ENCODE results near the gene PRKCE.

Gene PRKCE

GRCh38 chr2:45754131-45755010 lies 102.9 kb downstream of the PRKCE start:
- DNase-seq (ENCODE audit: low read depth, low spot score), result no peak

DNA sequence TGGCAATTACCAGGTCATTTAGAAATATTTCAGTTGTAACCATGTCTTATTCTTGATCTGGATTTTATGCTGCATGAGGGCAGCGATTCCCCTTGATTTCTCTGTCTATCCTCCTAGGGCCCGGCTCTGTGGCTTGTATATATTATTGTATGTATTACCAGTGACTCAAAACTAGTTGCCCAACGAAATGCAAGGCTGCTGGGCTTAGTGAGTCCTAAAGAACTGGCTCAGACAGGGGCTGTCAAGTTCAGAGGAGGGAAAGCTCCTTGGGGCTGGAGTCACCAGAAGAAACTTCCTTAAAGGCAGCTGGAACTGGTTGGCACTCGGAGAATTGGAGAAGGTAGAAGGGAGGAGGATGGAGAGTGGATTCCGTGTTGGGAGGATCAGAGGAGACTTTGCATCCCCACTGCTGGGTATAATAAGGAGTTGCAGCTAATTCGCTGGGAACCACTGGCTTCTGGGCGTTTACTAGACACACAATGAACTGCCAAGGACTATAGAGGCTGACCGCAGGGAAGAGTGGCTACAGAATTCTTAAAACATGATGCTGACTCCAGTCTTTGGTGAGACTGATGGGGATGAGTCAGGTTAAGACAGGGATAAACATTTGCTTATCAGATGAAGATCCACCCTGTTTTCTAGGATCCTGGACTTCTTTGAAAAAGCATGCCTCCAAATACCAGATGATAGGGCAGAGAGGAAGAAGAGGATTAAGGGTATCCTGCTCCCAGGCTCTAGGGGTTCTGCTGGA lies 104.3 kb downstream of the PRKCE start:
- no peak for DNase-seq (ENCODE audit: low read depth, low spot score)

DNA sequence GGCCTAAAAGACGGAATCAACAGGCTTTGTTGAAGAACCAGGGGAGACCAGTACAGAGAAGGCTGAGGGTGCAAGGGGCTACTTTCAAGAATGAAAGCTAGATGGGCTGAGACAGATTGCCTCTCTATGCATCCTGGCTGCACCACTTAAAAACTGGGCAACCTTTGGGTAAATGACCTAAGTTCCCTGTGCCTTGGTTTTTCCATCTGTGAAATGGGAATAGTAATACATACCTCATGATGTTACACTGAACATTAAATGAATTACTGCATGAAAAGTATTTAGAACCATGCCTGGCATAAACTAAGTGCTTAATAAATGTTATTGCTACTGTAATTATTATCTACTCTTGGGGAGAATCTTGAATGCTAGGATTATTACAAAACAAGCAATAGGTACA lies 106.5 kb downstream of the PRKCE start:
- DNase-seq (ENCODE audit: low read depth, low spot score), result no peak

GRCh38 chr2:45759310-45759851 lies 107.9 kb downstream of the PRKCE start:
- no peak for DNase-seq (ENCODE audit: low read depth, low spot score)

GRCh38 chr2:45761635-45762034 lies 110.2 kb downstream of the PRKCE start:
- no peak for DNase-seq (ENCODE audit: low read depth, low spot score)

GRCh38 chr2:45763255-45763654 lies 111.8 kb downstream of the PRKCE start:
- no peak for DNase-seq (ENCODE audit: low read depth, low spot score)

- DNase-seq (ENCODE audit: low read depth, low spot score), result no peak
Observed at GRCh38 chr2:45763797-45764196, 112.3 kb downstream of the PRKCE start.

GRCh38 chr2:45765007-45765727 lies 113.7 kb downstream of the PRKCE start:
- DNase-seq (ENCODE audit: low read depth, low spot score), result no peak

- DNase-seq (ENCODE audit: low read depth, low spot score), result no peak
Observed at GRCh38 chr2:45765728-45766254, 114.3 kb downstream of the PRKCE start.

DNA sequence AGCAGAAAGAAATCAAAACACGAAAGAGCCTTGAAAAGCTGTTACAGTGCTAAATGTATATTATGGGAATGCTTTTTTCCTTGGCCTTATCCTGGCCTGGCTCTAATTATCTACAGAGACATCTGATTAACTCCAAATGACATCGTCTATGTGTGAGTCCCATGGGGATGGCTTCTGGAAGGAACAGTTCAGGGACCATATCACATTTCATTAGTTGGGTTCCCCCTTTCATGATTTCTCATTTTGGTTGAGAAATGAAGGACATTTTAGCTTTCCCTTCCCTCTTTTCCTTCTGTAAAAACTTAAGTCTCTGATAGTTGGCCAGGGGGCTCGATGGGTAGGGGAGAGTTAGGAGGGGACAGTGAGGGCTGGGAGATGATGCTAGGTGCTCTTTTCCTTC lies 116.7 kb downstream of the PRKCE start:
- DNase-seq (ENCODE audit: low read depth, low spot score), result no peak

DNA sequence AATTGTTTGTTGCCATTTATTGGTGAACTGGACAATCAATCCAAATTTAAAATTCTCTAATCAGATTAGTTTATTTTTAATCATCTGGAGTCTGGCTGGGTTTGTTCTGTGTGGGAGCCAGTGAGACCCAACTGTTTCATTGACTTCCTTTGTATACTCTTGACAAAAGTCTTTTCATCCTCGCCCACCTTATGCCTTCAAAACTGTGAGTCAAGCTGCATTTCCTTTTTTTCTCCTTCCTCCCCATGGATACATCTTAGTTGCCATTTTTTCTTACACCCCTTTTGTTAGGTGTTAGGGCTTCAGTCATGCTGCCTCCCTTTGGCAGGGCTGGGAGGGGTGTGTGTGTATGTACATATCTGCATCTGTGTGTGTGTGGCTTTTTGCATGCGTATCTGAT lies 117.6 kb downstream of the PRKCE start:
- DNase-seq (ENCODE audit: low read depth, low spot score), result no peak

GRCh38 chr2:45769854-45770576 lies 118.5 kb downstream of the PRKCE start:
- DNase-seq (ENCODE audit: low read depth, low spot score), result no peak

- DNase-seq (ENCODE audit: low read depth, low spot score), result no peak
Observed at GRCh38 chr2:45770811-45771210, 119.3 kb downstream of the PRKCE start.

DNA sequence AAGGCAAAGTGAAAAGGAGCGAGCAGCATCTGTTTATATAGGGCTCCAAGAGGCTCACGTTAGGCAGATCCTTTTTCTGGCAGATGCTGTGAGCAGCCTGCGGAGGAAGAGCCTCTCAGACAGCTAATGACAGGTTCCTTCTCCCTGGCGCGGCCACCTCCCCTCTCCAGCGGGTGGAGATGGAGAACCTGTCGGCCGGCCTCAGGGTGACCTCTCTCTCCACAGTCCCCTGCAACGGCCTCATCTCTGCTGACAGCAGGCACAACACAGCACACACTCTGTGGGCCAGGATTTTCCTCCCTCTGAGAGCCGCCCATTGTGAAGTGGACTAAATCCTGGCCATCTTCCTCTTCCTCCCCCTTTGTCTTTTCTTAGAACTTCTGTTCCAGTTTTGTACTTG lies 119.8 kb downstream of the PRKCE start:
- no peak for DNase-seq (ENCODE audit: low read depth, low spot score)

DNA sequence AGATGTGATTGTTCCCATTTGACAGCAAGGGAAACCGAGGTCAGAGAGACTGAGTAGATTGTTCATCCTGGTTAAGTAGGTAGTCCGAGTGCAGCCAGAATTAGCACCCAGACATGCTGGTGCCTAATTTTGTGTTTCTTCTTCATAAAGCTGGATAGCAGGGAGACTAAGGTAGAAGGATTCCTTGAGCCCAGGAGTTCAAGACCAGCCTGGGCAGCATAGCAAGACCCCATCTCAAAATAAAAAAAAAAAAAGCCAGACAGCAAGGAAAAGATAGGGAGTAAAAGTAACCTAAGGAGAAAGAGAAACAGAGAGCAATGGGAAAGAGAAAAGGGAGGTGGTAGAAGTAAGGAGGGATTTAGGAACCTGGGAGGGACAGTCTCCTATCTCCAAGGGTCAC lies 120.6 kb downstream of the PRKCE start:
- no peak for DNase-seq (ENCODE audit: low read depth, low spot score)

GRCh38 chr2:45773909-45774308 lies 122.4 kb downstream of the PRKCE start:
- no peak for DNase-seq (ENCODE audit: low read depth, low spot score)

GRCh38 chr2:45774688-45775244 lies 123.3 kb downstream of the PRKCE start:
- DNase-seq (ENCODE audit: low read depth, low spot score), result no peak

DNA sequence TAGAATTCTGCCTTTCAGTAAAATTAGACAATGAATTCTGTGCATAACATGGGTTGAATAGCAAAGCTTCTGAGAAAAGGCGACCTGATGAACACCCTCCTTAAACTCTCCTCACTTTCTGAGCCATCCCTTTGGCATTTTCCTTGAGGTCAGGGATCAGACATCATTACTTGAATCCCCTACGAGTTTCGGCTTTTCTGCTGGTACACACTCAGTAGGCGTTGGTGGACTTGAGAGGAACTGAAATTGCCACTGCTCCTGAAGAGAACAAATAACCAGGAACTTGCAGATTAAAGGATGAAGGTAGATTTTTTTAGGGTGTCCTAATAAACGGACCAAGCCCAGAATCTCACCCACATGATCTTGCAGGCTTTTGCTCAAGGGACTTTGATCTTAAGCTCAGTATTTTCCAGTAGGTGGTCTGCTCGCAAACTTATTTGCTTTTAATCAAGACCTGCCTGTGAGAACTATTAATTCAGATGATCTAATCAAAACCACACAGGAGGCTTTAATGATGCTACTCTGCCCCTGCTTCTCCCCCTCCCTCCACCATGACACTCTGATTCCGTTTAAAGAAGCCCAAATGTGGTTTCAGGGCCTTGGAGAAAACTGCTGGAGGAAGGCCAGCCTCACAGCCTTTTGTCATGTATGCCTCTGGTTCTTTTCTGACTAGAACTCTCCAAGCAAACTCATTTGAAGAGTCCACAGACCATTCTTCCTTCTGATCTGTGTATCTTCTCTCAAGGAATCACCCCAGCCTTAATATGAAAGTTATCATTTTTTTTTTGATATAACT lies 124.9 kb downstream of the PRKCE start:
- no peak for DNase-seq (ENCODE audit: low read depth, low spot score)

- DNase-seq (ENCODE audit: low read depth, low spot score), result no peak
Observed at GRCh38 chr2:45777996-45778719, 126.7 kb downstream of the PRKCE start.

All from smooth muscle cell of the brain vasculature (primary cell).